Measurements from ENCODE around the gene CD207.

DNA sequence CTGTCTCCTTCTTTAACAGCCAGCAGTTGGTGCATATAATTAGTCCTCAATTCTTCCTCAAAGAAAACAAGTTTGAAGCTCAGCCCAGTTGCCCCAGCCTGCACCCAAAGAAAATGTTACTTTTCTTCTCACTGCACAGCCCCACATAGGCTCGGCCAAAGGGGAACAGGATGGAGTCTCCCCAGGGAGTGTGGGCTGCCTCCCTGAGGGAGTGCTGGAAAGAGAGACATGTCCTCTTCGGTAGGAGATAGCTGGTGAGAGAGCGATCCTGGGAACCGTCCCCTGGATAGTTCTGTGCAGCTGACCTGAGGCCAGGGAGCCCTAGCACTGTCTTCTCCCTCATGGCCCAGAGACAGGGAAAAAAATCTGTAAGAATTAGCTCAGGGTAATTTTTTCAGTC is 37.9 kb upstream of the CD207 start:
- TF ChIP-seq, protein P1, sequence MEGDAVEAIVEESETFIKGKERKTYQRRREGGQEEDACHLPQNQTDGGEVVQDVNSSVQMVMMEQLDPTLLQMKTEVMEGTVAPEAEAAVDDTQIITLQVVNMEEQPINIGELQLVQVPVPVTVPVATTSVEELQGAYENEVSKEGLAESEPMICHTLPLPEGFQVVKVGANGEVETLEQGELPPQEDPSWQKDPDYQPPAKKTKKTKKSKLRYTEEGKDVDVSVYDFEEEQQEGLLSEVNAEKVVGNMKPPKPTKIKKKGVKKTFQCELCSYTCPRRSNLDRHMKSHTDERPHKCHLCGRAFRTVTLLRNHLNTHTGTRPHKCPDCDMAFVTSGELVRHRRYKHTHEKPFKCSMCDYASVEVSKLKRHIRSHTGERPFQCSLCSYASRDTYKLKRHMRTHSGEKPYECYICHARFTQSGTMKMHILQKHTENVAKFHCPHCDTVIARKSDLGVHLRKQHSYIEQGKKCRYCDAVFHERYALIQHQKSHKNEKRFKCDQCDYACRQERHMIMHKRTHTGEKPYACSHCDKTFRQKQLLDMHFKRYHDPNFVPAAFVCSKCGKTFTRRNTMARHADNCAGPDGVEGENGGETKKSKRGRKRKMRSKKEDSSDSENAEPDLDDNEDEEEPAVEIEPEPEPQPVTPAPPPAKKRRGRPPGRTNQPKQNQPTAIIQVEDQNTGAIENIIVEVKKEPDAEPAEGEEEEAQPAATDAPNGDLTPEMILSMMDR (conservative IDR thresholded peaks at IDR 0.05; ENCODE audit: low read depth, low read length), result no peak
- TF ChIP-seq EZH2phosphoT487 (IDR thresholded peaks at IDR 0.05; ENCODE audit: borderline replicate concordance, low read length), result no peak
- TF ChIP-seq EZH2 (IDR thresholded peaks at IDR 0.05; ENCODE audit: low read length, unreplicated experiment), result no peak
